ENCODE data around the gene PPP1R11. TPM values are rescaled to one million over a fixed set of nuclear protein-coding genes. Genes with fewer than 3 reads are reported as not detected.

PPP1R11 gene
- total and polyA plus RNA-seq, 2 donors: 13.5 to 78.7 TPM

DNA sequence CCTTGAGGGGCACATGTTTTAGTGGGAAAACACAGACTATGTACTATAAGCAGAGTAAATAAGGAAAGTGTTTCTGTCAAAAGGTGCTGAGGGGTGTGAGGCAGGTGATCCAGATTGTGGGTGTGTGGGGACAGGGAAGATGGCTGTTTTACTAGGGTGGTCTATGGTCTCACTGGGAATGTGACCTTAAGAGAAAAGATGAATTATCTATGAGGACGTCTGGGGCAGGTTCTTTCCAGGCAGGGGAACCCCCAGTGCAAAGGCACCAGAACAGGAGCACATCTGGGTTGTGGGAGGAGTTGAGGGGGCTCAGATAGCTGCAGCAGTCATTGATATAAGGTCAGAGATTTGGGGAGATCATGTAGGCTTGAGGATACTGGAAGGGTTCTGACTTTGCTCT, 24.1 kb upstream of the PPP1R11 start:
- WGBS: 51% methylated on average over 1 of the region's 1 CpG
- Histone ChIP-seq H3K36me3 (ENCODE audit: insufficient read depth) (no peaks in the 10 kb centered on the region), H3K4me1 (ENCODE audit: insufficient read depth) (no peaks in the 10 kb centered on the region), H3K4me3 (ENCODE audit: low read depth, low read length) (no peak overlapping the region), H3K27ac (ENCODE audit: low read depth) (no peak overlapping the region)
- no peak for DNase-seq (ENCODE audit: extremely low spot score)

DNA sequence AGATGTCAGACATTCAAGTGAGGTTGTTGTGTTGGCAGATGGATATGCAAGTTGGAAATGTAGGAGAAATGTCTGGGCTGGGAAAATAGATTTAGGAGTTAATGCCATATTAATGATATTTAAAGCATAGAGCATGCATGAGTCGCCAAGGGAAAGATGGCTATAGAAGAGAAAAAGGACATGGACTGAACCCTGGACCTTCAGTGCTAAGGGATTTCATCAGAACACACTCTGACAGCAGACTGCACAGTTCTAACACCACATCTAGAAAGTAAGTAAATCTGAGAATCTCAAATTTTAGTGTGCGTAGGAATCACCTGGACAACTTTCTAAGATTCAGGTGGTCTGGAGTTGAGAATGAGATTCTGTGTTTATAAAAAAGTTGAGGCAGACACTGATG, 23.3 kb upstream of the PPP1R11 start:
- WGBS: 97% methylated on average over 2 of the region's 2 CpGs
- Histone ChIP-seq H3K36me3 (ENCODE audit: insufficient read depth) (no peaks in the 10 kb centered on the region), H3K4me1 (ENCODE audit: insufficient read depth) (no peaks in the 10 kb centered on the region), H3K4me3 (ENCODE audit: low read depth, low read length) (no peak overlapping the region), H3K27ac (ENCODE audit: low read depth) (no peak overlapping the region)
- no peak for DNase-seq (ENCODE audit: extremely low spot score)

DNA sequence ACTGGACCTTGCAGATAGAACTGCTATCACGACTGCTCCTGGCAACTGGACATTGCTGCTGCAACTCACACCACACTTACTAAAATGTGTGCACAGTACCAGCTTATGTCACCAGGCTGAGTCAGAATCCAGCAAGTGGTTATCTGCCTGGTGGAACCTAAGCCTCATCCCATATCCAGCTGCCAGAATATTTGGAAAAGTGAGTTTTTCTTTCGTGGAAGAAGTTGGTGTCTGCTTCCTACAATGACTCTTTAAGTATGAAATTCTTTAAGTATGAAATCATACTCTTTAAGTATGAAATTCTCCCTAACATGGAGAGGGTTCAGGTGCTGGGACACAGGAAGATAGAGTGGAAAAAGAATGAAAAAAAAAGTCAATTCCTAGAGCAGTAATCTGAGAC, 22.4 kb upstream of the PPP1R11 start:
- WGBS: 42% methylated on average over 2 of the region's 2 CpGs
- Histone ChIP-seq H3K4me1 (ENCODE audit: insufficient read depth) (no peaks in the 10 kb centered on the region), H3K27ac (ENCODE audit: low read depth) (no peak overlapping the region), H3K4me3 (ENCODE audit: low read depth, low read length) (no peak overlapping the region), H3K36me3 (ENCODE audit: insufficient read depth) (no peaks in the 10 kb centered on the region)
- no peak for DNase-seq (ENCODE audit: extremely low spot score)

DNA sequence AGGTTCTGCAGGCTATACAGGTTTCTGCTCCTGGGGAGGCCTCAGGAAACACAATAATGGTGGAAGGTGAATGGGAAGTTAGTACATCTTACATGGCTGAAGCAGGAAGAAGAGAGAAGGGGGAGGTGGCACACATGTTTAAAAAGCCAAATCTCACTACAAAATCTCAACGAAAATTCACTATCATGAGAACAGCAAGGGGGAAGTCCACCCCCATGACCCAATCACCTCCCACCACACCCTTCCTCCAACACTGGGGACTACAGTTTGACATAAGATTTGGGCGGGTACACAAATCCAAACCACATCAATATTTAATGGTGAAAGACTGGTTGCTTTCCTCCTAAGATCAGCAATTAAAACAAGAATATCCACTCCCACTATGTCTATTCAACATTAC, 19.8 kb upstream of the PPP1R11 start:
- no peaks in the 10 kb centered on the region for H3K4me1 ChIP-seq (ENCODE audit: insufficient read depth)

DNA sequence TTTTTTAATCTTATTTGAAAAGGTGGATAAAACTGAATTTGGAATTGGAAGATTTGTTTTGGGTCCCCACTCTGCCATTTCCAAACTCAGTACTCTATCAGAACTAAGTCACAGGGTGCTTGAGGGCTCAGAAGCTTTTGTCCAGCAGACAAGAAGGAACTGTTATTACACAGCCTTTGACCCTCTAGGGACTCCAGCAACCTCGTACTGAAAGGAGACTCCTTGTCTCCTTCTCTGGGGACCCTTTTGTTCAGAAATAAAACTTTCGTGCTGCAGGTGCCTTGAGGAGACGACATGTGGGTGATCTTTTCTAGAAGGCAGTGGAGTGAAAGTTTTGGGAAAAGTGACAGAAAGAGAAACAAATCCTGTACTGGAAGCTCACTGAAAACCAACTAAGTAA, 13.3 kb upstream of the PPP1R11 start:
- Histone ChIP-seq H3K4me1 (ENCODE audit: insufficient read depth) (no peaks in the 10 kb centered on the region), H3K27ac (ENCODE audit: low read depth) (no peak overlapping the region), H3K36me3 (ENCODE audit: insufficient read depth) (no peaks in the 10 kb centered on the region), H3K4me3 (ENCODE audit: low read depth, low read length) (no peak overlapping the region)
- 80% methylated on average over 3 of the region's 3 CpGs for WGBS
- DNase-seq (ENCODE audit: extremely low spot score): no peak

More for the DNA sequence above, 19.8 kb upstream of the PPP1R11 start:
- Histone ChIP-seq H3K36me3 (ENCODE audit: insufficient read depth) (no peaks in the 10 kb centered on the region), H3K4me3 (ENCODE audit: low read depth, low read length) (no peak overlapping the region), H3K27ac (ENCODE audit: low read depth) (no peak overlapping the region)
- no peak for DNase-seq (ENCODE audit: extremely low spot score)
- WGBS: 71% methylated on average over 2 of the region's 2 CpGs

DNA sequence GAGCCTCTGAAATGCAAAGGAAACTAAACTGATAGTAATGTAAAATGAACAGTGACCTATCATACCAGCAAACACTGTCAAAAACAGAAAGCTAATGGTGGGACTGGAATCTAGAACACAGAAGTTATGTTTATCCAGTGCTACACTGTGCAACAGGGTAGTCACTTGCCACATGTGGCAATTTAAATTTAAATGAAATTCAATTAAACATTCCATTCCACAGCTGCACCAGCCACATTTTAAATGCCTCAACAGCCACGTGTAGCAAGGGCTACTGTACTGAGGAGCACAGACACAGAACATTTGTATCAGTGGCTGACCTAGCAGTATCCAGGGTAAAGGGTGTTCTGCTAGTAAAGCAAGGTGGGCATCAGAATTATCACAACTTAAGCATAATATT, 11.5 kb upstream of the PPP1R11 start:
- 62% methylated on average over 1 of the region's 1 CpG for WGBS
- H3K27ac ChIP-seq (ENCODE audit: low read depth): no peak overlapping the region
- no peak overlapping the region for H3K4me3 ChIP-seq (ENCODE audit: low read depth, low read length)
- H3K36me3 ChIP-seq (ENCODE audit: insufficient read depth): no peaks in the 10 kb centered on the region
- DNase-seq (ENCODE audit: extremely low spot score): no peak
- no peaks in the 10 kb centered on the region for H3K4me1 ChIP-seq (ENCODE audit: insufficient read depth)

DNA sequence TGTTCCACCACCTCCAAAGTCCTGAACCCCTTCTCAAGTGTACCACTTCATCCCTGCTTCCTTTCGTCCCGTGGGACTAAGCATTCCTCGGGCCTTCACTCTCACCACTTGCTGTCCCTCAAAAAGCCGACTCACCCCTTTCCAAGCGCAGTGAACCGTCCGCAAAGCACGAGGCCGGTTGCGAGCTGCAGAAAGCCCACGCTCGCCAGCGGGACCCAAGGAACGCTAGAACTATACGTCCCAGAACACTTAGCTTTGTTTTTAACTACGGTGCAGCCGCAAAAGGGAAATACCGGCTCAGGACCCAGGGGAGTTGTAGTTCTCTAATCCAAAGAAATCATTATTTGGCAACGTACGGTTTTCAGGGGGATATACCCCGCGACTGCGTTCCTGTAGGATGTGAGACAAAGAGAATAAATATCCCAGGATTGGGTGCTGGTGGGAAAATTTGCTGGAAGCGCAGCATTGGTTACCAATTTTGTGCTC, 6.3 kb upstream of the PPP1R11 start:
- no peak overlapping the region for H3K27ac ChIP-seq (ENCODE audit: low read depth)
- under 1% methylated on average over 24 of the region's 24 CpGs for WGBS
- DNase-seq (ENCODE audit: extremely low spot score): no peak
- no peaks in the 10 kb centered on the region for H3K4me1 ChIP-seq (ENCODE audit: insufficient read depth)
- H3K36me3 ChIP-seq (ENCODE audit: insufficient read depth): no peaks in the 10 kb centered on the region
- peak overlapping the region; percentile 61 for H3K4me3 ChIP-seq (ENCODE audit: low read depth, low read length)

DNA sequence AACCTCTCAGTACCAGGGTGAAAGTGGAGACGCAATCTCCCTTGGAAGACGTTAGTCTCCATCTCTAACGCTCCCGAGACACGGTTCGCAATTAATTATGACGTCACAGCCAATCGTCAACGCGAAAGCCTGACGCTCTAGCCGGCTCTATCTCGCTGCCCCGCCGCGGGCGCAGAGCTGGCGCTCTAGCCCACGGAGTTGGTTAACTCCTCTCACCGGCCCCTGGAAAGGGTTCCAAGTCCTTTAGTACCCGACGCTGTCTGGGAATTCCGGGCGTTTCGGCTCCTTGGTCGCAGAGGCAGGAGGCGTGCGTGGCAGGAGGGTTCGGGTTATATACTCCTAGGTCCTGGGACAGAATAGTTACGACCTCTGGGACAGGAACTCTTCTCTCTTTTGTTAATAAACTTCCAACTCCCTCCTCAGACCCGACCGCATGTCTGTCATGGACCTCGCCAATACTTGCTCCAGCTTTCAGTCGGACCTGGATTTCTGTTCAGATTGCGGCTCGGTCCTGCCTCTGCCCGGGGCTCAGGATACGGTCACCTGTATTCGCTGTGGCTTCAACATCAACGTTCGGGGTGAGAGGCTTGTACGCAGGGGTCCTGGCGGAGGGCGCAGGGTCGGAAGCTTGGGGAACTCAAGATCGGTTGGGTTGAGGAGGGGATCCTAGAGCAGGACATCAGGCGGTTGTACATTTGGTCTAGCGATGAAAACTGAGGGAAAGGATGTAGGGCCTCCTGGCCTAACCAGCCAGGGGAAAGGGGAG, 5.7 kb upstream of the PPP1R11 start, which contains the start of gene POLR1H:
Gene POLR1H, plus strand, starts transcription at position 174 of the 766 bp plus-strand sequence. Its CDS starts 260 bp downstream, at position 434.
- peak; percentile 95 for DNase-seq (ENCODE audit: extremely low spot score)
- WGBS: under 1% methylated on average over 48 of the region's 48 CpGs
- Histone ChIP-seq H3K27ac (ENCODE audit: low read depth) (peak within 1 kb of the TSS; percentile 73), H3K4me3 (ENCODE audit: low read depth, low read length) (peak within 1 kb of the TSS; percentile 61), H3K36me3 (ENCODE audit: insufficient read depth) (no peaks in the 10 kb centered on the region), H3K4me1 (ENCODE audit: insufficient read depth) (no peaks in the 10 kb centered on the region)

DNA sequence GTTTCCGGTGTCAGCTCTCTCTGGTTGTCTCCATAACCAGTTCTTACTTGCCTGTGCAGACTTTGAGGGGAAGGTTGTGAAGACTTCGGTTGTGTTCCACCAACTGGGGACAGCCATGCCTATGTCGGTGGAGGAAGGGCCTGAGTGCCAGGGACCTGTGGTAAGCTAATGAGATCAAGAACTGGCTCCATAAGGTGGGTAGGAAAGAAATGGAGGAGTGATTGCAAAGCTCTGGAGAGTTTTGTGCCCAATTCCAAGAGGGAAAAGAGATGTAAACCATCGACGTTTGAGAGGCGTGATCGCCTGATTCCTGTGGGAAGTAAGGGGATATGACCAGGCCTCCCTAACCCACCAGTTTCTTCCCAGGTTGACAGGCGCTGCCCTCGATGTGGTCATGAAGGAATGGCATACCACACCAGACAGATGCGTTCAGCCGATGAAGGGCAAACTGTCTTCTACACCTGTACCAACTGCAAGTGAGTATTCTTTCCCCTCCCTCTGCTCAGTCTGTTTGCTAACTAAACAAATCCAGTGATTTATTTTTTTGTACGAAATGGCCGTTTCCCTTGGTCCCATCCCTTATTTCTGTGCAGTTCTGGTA, 5.0 kb upstream of the PPP1R11 start:
- DNase-seq (ENCODE audit: extremely low spot score): no peak
- peak overlapping the region; percentile 61 for H3K4me3 ChIP-seq (ENCODE audit: low read depth, low read length)
- peak overlapping the region; percentile 40 for H3K27ac ChIP-seq (ENCODE audit: low read depth)
- H3K4me1 ChIP-seq (ENCODE audit: insufficient read depth): no peaks in the 10 kb centered on the region
- H3K36me3 ChIP-seq (ENCODE audit: insufficient read depth): no peaks in the 10 kb centered on the region
- 51% methylated on average over 13 of the region's 13 CpGs for WGBS

DNA sequence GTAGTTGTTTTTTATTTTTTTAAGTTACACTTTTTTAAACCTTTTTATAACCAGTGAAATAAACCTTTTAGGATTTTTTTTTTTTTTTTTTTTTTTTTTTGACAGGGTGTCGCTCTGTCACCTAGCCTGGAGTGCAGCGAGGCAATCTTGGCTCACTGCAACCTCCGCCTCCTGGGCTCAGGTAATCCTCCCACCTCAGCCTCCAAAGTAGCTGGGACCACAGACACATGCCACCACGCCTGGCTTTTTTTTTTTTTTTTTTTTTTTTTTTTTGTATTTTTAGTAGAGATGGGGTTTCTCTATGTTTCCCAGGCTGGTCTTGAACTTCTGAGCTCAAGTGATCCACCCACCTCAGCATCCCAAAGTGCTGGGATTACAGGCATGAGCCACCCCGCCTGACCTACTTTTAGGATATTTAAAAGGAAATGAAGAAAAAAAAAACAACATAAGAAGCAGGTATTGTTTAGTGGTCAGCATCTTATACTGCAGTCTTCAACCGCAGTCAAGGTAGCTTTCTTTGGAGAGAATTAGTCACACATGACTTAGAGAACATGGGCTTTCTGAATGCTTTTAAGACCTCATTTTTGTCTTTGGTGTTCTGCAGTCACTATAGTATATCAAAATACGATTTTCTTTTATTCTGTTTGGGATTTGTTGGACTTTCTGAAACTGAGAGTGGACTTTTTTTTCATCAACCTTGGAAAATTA, 4.4 kb upstream of the PPP1R11 start:
- Histone ChIP-seq H3K36me3 (ENCODE audit: insufficient read depth) (no peaks in the 10 kb centered on the region), H3K27ac (ENCODE audit: low read depth) (no peak overlapping the region), H3K4me3 (ENCODE audit: low read depth, low read length) (no peak overlapping the region), H3K4me1 (ENCODE audit: insufficient read depth) (no peaks in the 10 kb centered on the region)
- no peak for DNase-seq (ENCODE audit: extremely low spot score)
- WGBS: 91% methylated on average over 7 of the region's 7 CpGs

DNA sequence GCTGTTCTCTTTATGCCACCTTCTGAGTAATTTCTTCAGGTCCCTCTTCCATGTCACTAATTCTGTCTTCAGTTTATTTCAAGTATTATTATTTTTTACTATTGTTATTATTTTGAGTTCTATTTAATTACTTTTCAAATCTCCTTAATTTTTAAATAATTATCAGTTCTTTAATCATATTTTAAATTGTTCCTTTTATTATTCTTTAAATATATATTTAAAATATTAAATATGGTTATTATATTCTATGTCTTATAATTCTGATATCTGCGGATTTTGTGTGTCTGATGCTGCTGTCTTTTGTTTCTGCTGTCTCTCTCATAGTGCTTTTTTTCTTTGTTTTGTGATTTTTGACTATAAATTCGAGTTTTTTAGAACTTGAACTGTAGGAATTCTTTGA, 3.7 kb upstream of the PPP1R11 start:
- Histone ChIP-seq H3K36me3 (ENCODE audit: insufficient read depth) (no peaks in the 10 kb centered on the region), H3K4me1 (ENCODE audit: insufficient read depth) (no peaks in the 10 kb centered on the region), H3K4me3 (ENCODE audit: low read depth, low read length) (no peak overlapping the region), H3K27ac (ENCODE audit: low read depth) (no peak overlapping the region)
- WGBS: 67% methylated on average over 2 of the region's 2 CpGs
- no peak for DNase-seq (ENCODE audit: extremely low spot score)

DNA sequence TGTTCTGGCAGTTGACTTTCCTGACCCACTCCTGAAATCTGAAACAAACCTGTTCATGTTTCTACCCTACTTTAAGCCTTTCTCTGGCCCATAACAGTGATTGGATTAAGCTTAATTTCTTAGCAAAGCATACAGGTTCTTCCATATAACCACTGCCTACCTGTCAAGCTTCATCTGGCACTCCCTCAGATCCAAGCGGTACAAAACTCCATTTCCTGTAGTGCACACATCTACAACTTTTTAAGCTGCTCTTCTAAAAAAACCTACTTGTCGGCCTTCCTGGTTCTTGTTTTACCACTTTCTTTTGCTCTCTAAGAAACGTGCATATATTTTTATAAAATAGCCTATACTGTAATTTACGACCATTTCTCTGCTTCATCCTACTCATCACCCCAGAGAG, 916 bp upstream of the PPP1R11 start:
- WGBS: 13% methylated on average over 4 of the region's 4 CpGs
- no peak for DNase-seq (ENCODE audit: extremely low spot score)
- Histone ChIP-seq H3K4me3 (ENCODE audit: low read depth, low read length) (peak overlapping the region; percentile 29), H3K4me1 (ENCODE audit: insufficient read depth) (no peaks in the 10 kb centered on the region), H3K36me3 (ENCODE audit: insufficient read depth) (no peaks in the 10 kb centered on the region), H3K27ac (ENCODE audit: low read depth) (peak overlapping the region; percentile 6)

DNA sequence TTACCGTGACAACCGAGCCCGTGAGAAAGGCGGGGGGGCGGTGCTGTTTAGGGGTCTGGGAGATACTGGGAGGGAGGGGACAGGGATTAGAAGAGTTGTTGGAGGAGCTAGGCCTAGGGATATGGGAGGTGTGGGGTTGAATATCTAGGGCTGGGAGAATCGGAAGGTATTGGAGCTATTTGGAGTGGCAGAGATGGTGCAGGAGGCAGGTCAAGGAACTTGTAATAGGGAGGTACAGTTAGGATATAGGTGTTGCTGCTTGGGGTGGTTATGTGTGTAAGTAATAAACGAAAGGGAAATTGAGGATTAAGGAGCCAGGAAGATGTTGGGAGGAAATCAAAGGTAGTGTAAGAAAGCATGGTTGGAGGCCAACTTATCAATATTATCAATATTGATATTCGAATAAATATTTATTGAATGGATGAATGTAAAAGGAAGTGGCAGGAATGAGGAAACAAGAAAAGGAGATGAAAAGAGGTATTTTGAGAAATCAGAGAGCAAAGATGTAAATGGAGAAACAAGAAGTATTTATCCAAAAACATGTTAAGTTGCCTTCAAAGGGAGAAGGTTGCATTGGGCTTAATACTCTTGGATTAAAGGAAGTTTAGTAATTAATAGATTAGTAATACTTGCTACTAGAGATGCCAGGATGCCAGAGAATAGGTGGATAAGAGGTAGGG, 602 bp downstream of the PPP1R11 start:
- 11% methylated on average over 8 of the region's 8 CpGs for WGBS
- H3K27ac ChIP-seq (ENCODE audit: low read depth): peak overlapping the region; percentile 68
- peak overlapping the region; percentile 50 for H3K4me3 ChIP-seq (ENCODE audit: low read depth, low read length)
- H3K4me1 ChIP-seq (ENCODE audit: insufficient read depth): no peaks in the 10 kb centered on the region
- no peaks in the 10 kb centered on the region for H3K36me3 ChIP-seq (ENCODE audit: insufficient read depth)
- no peak for DNase-seq (ENCODE audit: extremely low spot score)

Measured in urinary bladder (tissue), 4 donors.